Panc1 (cell line): ENCODE measurements around the gene RANBP3L. TPM values are rescaled to one million over a fixed set of nuclear protein-coding genes. Genes with fewer than 3 reads are reported as not detected.

Source experiments
- ATAC-seq: fragments of 200-7000 bp; cut with Tn5 transposase; 2 replicates; pipeline ENCODE4 v1.9.1; 2020; ENCODE audit warnings: mild to moderate bottlenecking, moderate library complexity
- BruUV-seq: library from RNA; stranded (reverse); fragments of 400-500 nt; replicated peaks from 2 replicates; lab custom pipeline; 2021; lab: Mats Ljungman, UMichigan
- CTCF ChIA-PET: fragments of 300-600 bp; sonication (Branson Sonifier 250); formaldehyde crosslinking; loops from one replicate; lab custom pipeline; 2022; ENCODE audit warnings: antibody characterized with exemption; lab: Charles Lee
- POLR2A ChIA-PET: fragments of 300-600 bp; sonication (Branson Sonifier 250); formaldehyde crosslinking; loops from one replicate; lab custom pipeline; 2022; ENCODE audit warnings: antibody characterized with exemption; lab: Charles Lee
- DNase-seq: peaks from one replicate; pipeline ENCODE4 v3.0.0-alpha.2; 2010; ENCODE audit warnings: low read depth, low spot score
- H3K27ac ChIP-seq: 2 replicates; pipeline ENCODE4 v1.5.1; 2011; ENCODE audit warnings: mild to moderate bottlenecking, low read length, inconsistent platforms
- H3K27me3 ChIP-seq: fragments of 200-500 bp; sonication (Bioruptor generic); 2 replicates; pipeline ENCODE4 v1.6.0; 2014; ENCODE audit warnings: low read length, inconsistent platforms; ENCODE audit not compliant: control insufficient read depth, insufficient read depth
- H3K36me3 ChIP-seq: fragments of 200-500 bp; sonication (Bioruptor generic); 2 replicates; pipeline ENCODE4 v1.5.1; 2014; ENCODE audit warnings: inconsistent platforms, mild to moderate bottlenecking, low read length, moderate library complexity; ENCODE audit not compliant: control insufficient read depth, insufficient read depth
- H3K4me1 ChIP-seq: 2 replicates; pipeline ENCODE4 v1.5.1; 2011; ENCODE audit warnings: inconsistent platforms, mild to moderate bottlenecking, low read length, moderate library complexity; ENCODE audit not compliant: control insufficient read depth, insufficient read depth
- H3K4me3 ChIP-seq, 2 experiments: 2 replicates each; pipeline ENCODE4 v1.5.1; 2011 to 2012; ENCODE audit warnings: low read depth in 2 of 2, low read length in 2 of 2, mild to moderate bottlenecking in 2 of 2, inconsistent platforms in 1 of 2, moderate library complexity in 1 of 2
- H3K9me3 ChIP-seq: fragments of 200-500 bp; sonication (Bioruptor generic); 2 replicates; pipeline ENCODE4 v1.5.1; 2014; ENCODE audit warnings: low read depth, mild to moderate bottlenecking, inconsistent platforms, low read length, moderate library complexity; ENCODE audit not compliant: control insufficient read depth, insufficient read depth
- CTCF ChIP-seq: fragments of 450-650 bp; IDR thresholded peaks from 2 replicates; pipeline ENCODE4 v1.5.1; 2017; ENCODE audit warnings: mild to moderate bottlenecking
- POLR2AphosphoS5 ChIP-seq: IDR thresholded peaks from 2 replicates; pipeline ENCODE4 v1.6.1; 2012; ENCODE audit warnings: mild to moderate bottlenecking, low read depth, low read length, moderate library complexity
- REST ChIP-seq, 2 experiments: IDR thresholded peaks; 2 replicates each; pipeline ENCODE4 v1.6.1; 2011 to 2012; ENCODE audit warnings: low read depth in 2 of 2, control low read depth in 1 of 2, low read length in 1 of 2, mild to moderate bottlenecking in 1 of 2, moderate library complexity in 1 of 2; ENCODE audit not compliant: insufficient read depth in 1 of 2
- SIN3A ChIP-seq: IDR thresholded peaks from 2 replicates; pipeline ENCODE4 v1.6.1; 2012; ENCODE audit warnings: low read depth, mild to moderate bottlenecking, low read length, moderate library complexity, borderline replicate concordance; ENCODE audit not compliant: insufficient read depth
- TCF7L2 ChIP-seq: IDR thresholded peaks from 2 replicates; pipeline ENCODE4 v1.6.1; 2011; ENCODE audit warnings: mild to moderate bottlenecking, low read depth, low read length, inconsistent platforms
- in situ Hi-C: cut with HindIII; loops from 2 replicates; pipeline ENCODE4 v1.10.0; 2016; ENCODE audit warnings: low sequenced_read_pairs, low pct_unique_long_range_greater_than_20kb
- intact Hi-C: fragments of 100-400 bp; cut with micrococcal nuclease; formaldehyde crosslinking; loops from one replicate; pipeline ENCODE4 v1.10.0; 2022; ENCODE audit not compliant: unreplicated experiment
- total RNA-seq: library from RNA; stranded (reverse); gene quantifications from one replicate; pipeline ENCODE4 v1.2.1, GENCODE V29; 2021; ENCODE audit not compliant: unreplicated experiment

The RANBP3L gene
- total RNA-seq, 1 experiment from 2014 or later = 0.28 TPM

- BruUV-seq = no TSS peak
- CTCF ChIA-PET = no interaction called here
- Histone ChIP-seq H3K36me3 (no peaks in the 10 kb centered on the region), H3K27me3 (no peaks in the 10 kb centered on the region), H3K9me3 (no peaks in the 10 kb centered on the region), H3K4me1 (no peaks in the 10 kb centered on the region), H3K27ac (no peak overlapping the region), H3K4me3 (no peak overlapping the region)
- DNase-seq (no peak), ATAC-seq (no peak)
- intact Hi-C loops = no loop called here
- in situ Hi-C loops = no loop called here
- POLR2A ChIA-PET = no interaction called here
- TF ChIP-seq SIN3A = no peak
- TF ChIP-seq TCF7L2 = no peak
- TF ChIP-seq POLR2AphosphoS5 = no peak
These were observed 22.5 kb upstream of the RANBP3L start for GRCh38 chr5:36323926-36324781.

GRCh38 chr5:36312953-36313672, 11.4 kb upstream of the RANBP3L start:
- H3K27ac ChIP-seq = no peak overlapping the region
- DNase-seq (no peak), ATAC-seq (no peak)
- H3K4me1 ChIP-seq = no peaks in the 10 kb centered on the region
- no peaks in the 10 kb centered on the region for H3K36me3 ChIP-seq
- peaks cover 5% of the 10 kb centered on the region for H3K27me3 ChIP-seq
- POLR2A ChIA-PET = no interaction called here
- H3K9me3 ChIP-seq = no peaks in the 10 kb centered on the region
- in situ Hi-C loops = no loop called here
- CTCF ChIA-PET = interaction anchor here (0.6 kb wide), 1 partner anchor 70 kb away, joined by 11 read pairs; no protein-coding TSS in a partner anchor
- intact Hi-C loops = no loop called here
- no peak for TF ChIP-seq REST (IDR thresholded peaks at IDR 0.05; ENCODE audit: insufficient read depth in 1 of 2, low read depth in 2 of 2, low read length in 1 of 2)
- TF ChIP-seq TCF7L2 = no peak
- TF ChIP-seq CTCF = no peak
- TF ChIP-seq POLR2AphosphoS5 = no peak
- TF ChIP-seq SIN3A = no peak
- no TSS peak for BruUV-seq
- H3K4me3 ChIP-seq = no peak overlapping the region
